ENCODE measurements around the gene SLC25A13.
A peak's percentile ranks its signal among the peaks of the same experiment; 100 is the strongest.
"Not testable (repeated sequence)": the region's sequence is repeated elsewhere in the genome, so short reads cannot be mapped to it uniquely, and the experiment has no call there.

SLC25A13 gene

GRCh38 chr7:96321658-96322372 lies at the start of gene SLC25A13:
Gene SLC25A13, minus strand, starts transcription at chr7:96322098. Its CDS starts 142 bp downstream, at chr7:96321956.
- peak; percentile 58 for DNase-seq

GRCh38 chr7:96365916-96366315 lies 44.0 kb upstream of the SLC25A13 start:
- DNase-seq: not testable (repeated sequence)

GRCh38 chr7:96361116-96361857 lies 39.4 kb upstream of the SLC25A13 start:
- DNase-seq: no peak

GRCh38 chr7:96359876-96360275 lies 38.0 kb upstream of the SLC25A13 start:
- no peak for DNase-seq

- not testable (repeated sequence) for DNase-seq
These were observed 36.5 kb upstream of the SLC25A13 start for GRCh38 chr7:96358236-96358971.

- DNase-seq: no peak
These were observed 34.1 kb upstream of the SLC25A13 start for GRCh38 chr7:96355990-96356506.

GRCh38 chr7:96354881-96355280 lies 33.0 kb upstream of the SLC25A13 start:
- no peak for DNase-seq

- no peak for DNase-seq
These were observed 27.7 kb upstream of the SLC25A13 start for GRCh38 chr7:96349572-96349971.

- DNase-seq: no peak
These were observed 25.6 kb upstream of the SLC25A13 start for GRCh38 chr7:96347471-96347870.

- no peak for DNase-seq
These were observed 24.5 kb upstream of the SLC25A13 start for GRCh38 chr7:96346293-96346953.

- no peak for DNase-seq
These were observed 22.3 kb upstream of the SLC25A13 start for GRCh38 chr7:96344236-96344635.

- no peak for DNase-seq
These were observed 20.2 kb upstream of the SLC25A13 start for GRCh38 chr7:96342049-96342448.

GRCh38 chr7:96337519-96337918 lies 15.6 kb upstream of the SLC25A13 start:
- DNase-seq: no peak

- no peak for DNase-seq
These were observed 10.4 kb upstream of the SLC25A13 start for GRCh38 chr7:96332325-96332724.

- no peak for DNase-seq
These were observed 9.9 kb upstream of the SLC25A13 start for GRCh38 chr7:96331775-96332174.

- no peak for DNase-seq
These were observed 9.3 kb upstream of the SLC25A13 start for GRCh38 chr7:96331233-96331632.

- DNase-seq: no peak
These were observed 8.3 kb upstream of the SLC25A13 start for GRCh38 chr7:96330193-96330592.

GRCh38 chr7:96329241-96329640 lies 7.3 kb upstream of the SLC25A13 start:
- no peak for DNase-seq

GRCh38 chr7:96328016-96328415 lies 6.1 kb upstream of the SLC25A13 start:
- DNase-seq: no peak

- no peak for DNase-seq
These were observed 5.5 kb upstream of the SLC25A13 start for GRCh38 chr7:96327429-96327828.

GRCh38 chr7:96326752-96327151 lies 4.9 kb upstream of the SLC25A13 start:
- not testable (repeated sequence) for DNase-seq

GRCh38 chr7:96322847-96323461 lies 1.1 kb upstream of the SLC25A13 start:
- DNase-seq: no peak

- no peak for DNase-seq
These were observed 436 bp upstream of the SLC25A13 start for GRCh38 chr7:96322373-96322695.

All from activated CD4-positive, alpha-beta T cell treated with anti-CD3 and anti-CD28 coated beads, Interleukin-2, amount 50 U/mL, for 1 hour (primary cell).